HepG2 (cell line): ENCODE results near the gene SURF1. TPM values are rescaled to one million over a fixed set of nuclear protein-coding genes. Genes with fewer than 3 reads are reported as not detected.
A peak's percentile ranks its signal among the peaks of the same experiment; 100 is the strongest.

Experiments used
- ATAC-seq: fragments of 200-7000 bp; cut with Tn5 transposase; 3 replicates; pipeline ENCODE4 v1.9.1; 2020; ENCODE audit warnings: mild to moderate bottlenecking, moderate library complexity
- BruUV-seq: library from RNA; stranded (reverse); fragments of 400-500 nt; replicated peaks from 2 replicates; lab custom pipeline; 2021; lab: Mats Ljungman, UMichigan
- CTCF ChIA-PET: fragments of 300-600 bp; formaldehyde crosslinking; extraction: SDS; loops from one replicate; lab custom pipeline; 2021; ENCODE audit warnings: low total read pairs, inconsistent platforms, low intra/inter-chr PET ratio; lab: Yijun Ruan, JAX
- POLR2A ChIA-PET: fragments of 350-600 bp; sonication (Branson Sonifier 250); formaldehyde crosslinking; loops from one replicate; lab custom pipeline; 2020; ENCODE audit warnings: antibody characterized with exemption, inconsistent platforms; lab: Yijun Ruan, JAX
- DNase-seq: peaks from one replicate; pipeline ENCODE4 v3.0.0-alpha.2; 2015; ENCODE audit warnings: low spot score
- FAIRE-seq: peaks from 3 replicates; lab custom pipeline; 2011; peaks lifted over from hg19 to GRCh38; lab: Jason Lieb, UNC
- H2AFZ ChIP-seq: one replicate; pipeline ENCODE4 v1.6.1; 2011; ENCODE audit warnings: low read length, inconsistent platforms
- H3K27ac ChIP-seq: fragments of 300-600 bp; 3 replicates; pipeline ENCODE4 v1.8.0; 2011; ENCODE audit warnings: mixed run types, mild to moderate bottlenecking, mixed read lengths, low read length, inconsistent platforms; ENCODE audit not compliant: insufficient read depth; ENCODE audit errors: extremely low read length
- H3K27me3 ChIP-seq, 2 experiments: fragments of 200-600 bp in 1 of 2; 2 replicates in 1 of 2; 3 replicates in 1 of 2; pipeline versions ENCODE4 v1.6.0 to v1.8.0; 2011; ENCODE audit warnings: low read length in 2 of 2, mild to moderate bottlenecking in 2 of 2, moderate library complexity in 2 of 2, inconsistent platforms in 1 of 2; ENCODE audit not compliant: insufficient read depth in 2 of 2, control insufficient read depth in 1 of 2
- H3K36me3 ChIP-seq, 2 experiments: fragments of 200-600 bp in 1 of 2; replicated peaks in 1 of 2; 2 replicates in 1 of 2; 3 replicates in 1 of 2; pipeline versions ENCODE4 v1.5.1 to v1.8.0; 2011; ENCODE audit warnings: low read length in 2 of 2, inconsistent platforms in 1 of 2; ENCODE audit not compliant: insufficient read depth in 2 of 2, control insufficient read depth in 1 of 2
- H3K4me1 ChIP-seq: 2 replicates; pipeline ENCODE4 v1.5.1; 2012; ENCODE audit warnings: low read length, inconsistent platforms; ENCODE audit not compliant: insufficient read depth
- H3K4me2 ChIP-seq: 2 replicates; pipeline ENCODE4 v1.6.0; 2011; ENCODE audit warnings: low read depth, low read length, inconsistent platforms
- H3K4me3 ChIP-seq, 3 experiments: fragments of 200-600 bp in 1 of 3; sonication (generic), shearing (Covaris generic) in 1 of 3; replicated peaks in 1 of 3; 2 replicates each; pipeline ENCODE4 v1.5.1; 2011 to 2016; ENCODE audit warnings: low read length in 3 of 3, inconsistent platforms in 2 of 3, low read depth in 2 of 3, mild to moderate bottlenecking in 2 of 3, control low read depth in 1 of 3, mixed read lengths in 1 of 3; ENCODE audit not compliant: insufficient read depth in 1 of 3
- H3K79me2 ChIP-seq: one replicate; pipeline ENCODE4 v1.6.1; 2011; ENCODE audit warnings: low read length, inconsistent platforms; ENCODE audit not compliant: insufficient read depth
- H3K9ac ChIP-seq: 2 replicates; pipeline ENCODE4 v1.6.0; 2011; ENCODE audit warnings: mild to moderate bottlenecking, low read depth, low read length, inconsistent platforms; ENCODE audit not compliant: insufficient read depth
- H3K9me3 ChIP-seq: 2 replicates; pipeline ENCODE4 v1.5.1; 2012; ENCODE audit warnings: mild to moderate bottlenecking, low read length
- H4K20me1 ChIP-seq: 2 replicates; pipeline ENCODE4 v1.6.0; 2011; ENCODE audit warnings: inconsistent platforms, mild to moderate bottlenecking, low read length, moderate library complexity; ENCODE audit not compliant: insufficient read depth
- CBX1 ChIP-seq: IDR thresholded peaks from one replicate; pipeline ENCODE4 v1.6.1; 2016; ENCODE audit warnings: antibody characterized with exemption, low read depth
- CREB3 ChIP-seq: sonication (generic); formaldehyde crosslinking; IDR thresholded peaks from 2 replicates; pipeline ENCODE4 v1.5.0; 2020; ENCODE audit warnings: missing genetic modification reagents
- DR1 ChIP-seq: sonication (generic); formaldehyde crosslinking; IDR thresholded peaks from 2 replicates; pipeline ENCODE4 v1.8.0; 2021; ENCODE audit warnings: mild to moderate bottlenecking, missing genetic modification reagents, inconsistent platforms
- HMG20B ChIP-seq: conservative IDR thresholded peaks from 2 replicates; pipeline ENCODE4 v1.6.1; 2016; ENCODE audit warnings: missing genetic modification reagents, missing compliant biosample characterization
- HNRNPL ChIP-seq: fragments of 200-400 bp; formaldehyde crosslinking; IDR thresholded peaks from 2 replicates; pipeline ENCODE4 v1.6.1; 2017; ENCODE audit warnings: mild to moderate bottlenecking, low read depth, low read length
- MED13 ChIP-seq: sonication (generic); formaldehyde crosslinking; IDR thresholded peaks from 2 replicates; pipeline ENCODE4 v1.5.0; 2020; ENCODE audit warnings: missing genetic modification reagents
- TARDBP ChIP-seq: sonication (generic); formaldehyde crosslinking; IDR thresholded peaks from 2 replicates; pipeline ENCODE4 v1.8.0; 2022; ENCODE audit warnings: mild to moderate bottlenecking, missing genetic modification reagents
- TFDP1 ChIP-seq: IDR thresholded peaks from 2 replicates; pipeline ENCODE4 v1.6.1; 2016; ENCODE audit warnings: missing compliant biosample characterization, missing genetic modification reagents, borderline replicate concordance
- ZNF124 ChIP-seq: sonication (generic); formaldehyde crosslinking; IDR thresholded peaks from 2 replicates; pipeline ENCODE4 v1.4.0; 2020; ENCODE audit warnings: missing genetic modification reagents
- ZNF235 ChIP-seq: sonication (generic); formaldehyde crosslinking; IDR thresholded peaks from 2 replicates; pipeline ENCODE4 v1.8.1; 2023; ENCODE audit warnings: mild to moderate bottlenecking, missing genetic modification reagents, borderline replicate concordance
- ZNF512 ChIP-seq: sonication (generic); formaldehyde crosslinking; IDR thresholded peaks from 2 replicates; pipeline ENCODE4 v1.4.0; 2020; ENCODE audit warnings: mild to moderate bottlenecking, missing genetic modification reagents
- ZNF609 ChIP-seq: sonication (generic); formaldehyde crosslinking; IDR thresholded peaks from 2 replicates; pipeline ENCODE4 v1.4.0; 2020; ENCODE audit warnings: mild to moderate bottlenecking, missing genetic modification reagents, borderline replicate concordance
- ZNF644 ChIP-seq: IDR thresholded peaks from 2 replicates; pipeline ENCODE4 v1.6.1; 2016; ENCODE audit warnings: low read depth
- ZNF660 ChIP-seq: sonication (generic); formaldehyde crosslinking; IDR thresholded peaks from 2 replicates; pipeline ENCODE4 v1.5.1; 2020; ENCODE audit warnings: mild to moderate bottlenecking, low read depth, missing genetic modification reagents, borderline replicate concordance
- WGBS: methylation state at CpG from one replicate; pipeline ENCODE4 v1.1.6; 2017; ENCODE audit warnings: low lambda C conversion rate; 5-methylcytosine and 5-hydroxymethylcytosine counted together
- in situ Hi-C: cut with HindIII; loops from 2 replicates; pipeline ENCODE4 v1.10.0; 2017; ENCODE audit warnings: low pct_unique_long_range_greater_than_20kb; ENCODE audit not compliant: extremely low pct_ligation_motif_present
- intact Hi-C: fragments of 100-400 bp; cut with micrococcal nuclease; formaldehyde crosslinking; loops from one replicate; pipeline ENCODE4 v1.10.0; 2022; ENCODE audit not compliant: unreplicated experiment
- polyA plus RNA-seq, 8 experiments: library from polyadenylated mRNA; depleted of rRNA in 3 of 8; stranded (reverse) in 7 of 8; unstranded in 1 of 8; fragments of >200 nt; fragmentation: Illumina TruSeq in 4 of 8; extraction: Trizol in 4 of 8; gene quantifications; 2 replicates each; pipeline versions ENCODE4 v1.2.1 to v1.2.3, GENCODE V29; 2011 to 2016; ENCODE audit warnings: low read depth in 4 of 8, missing spikeins in 1 of 8, mixed read lengths in 1 of 8; ENCODE audit not compliant: insufficient read depth in 1 of 8
- total RNA-seq, 5 experiments: library from RNA; depleted of rRNA; stranded (reverse); fragments of >200 nt; fragmentation: Illumina TruSeq; extraction: Trizol; gene quantifications; 2 replicates each; pipeline ENCODE4 v1.2.3, GENCODE V29; 2016; ENCODE audit warnings: low read depth in 1 of 5

The SURF1 gene
- total and polyA plus RNA-seq, 2 of the 13 experiments (the other 11 are each of a cell fraction or from before 2014, with no cell fraction given), result 17.8 to 40.7 TPM

GRCh38 chr9:133375724-133376654 is 19.7 kb upstream of the SURF1 start, which contains the start of the genes STKLD1 and SURF4:
Gene STKLD1 (plus strand): TSS chr9:133376366. CDS start chr9:133376474, 108 bp downstream.
Gene SURF4 (minus strand): TSS chr9:133376060. CDS start chr9:133375969, 91 bp downstream.
- Histone ChIP-seq H4K20me1 (peaks cover 41% of the 10 kb centered on the region), H3K4me3 (peak within 1 kb of the TSS; percentile 72 to 86 (median 76)), H3K9ac (peak within 1 kb of the TSS; percentile 99), H3K4me1 (peaks cover 70% of the 10 kb centered on the region), H3K9me3 (no peaks in the 10 kb centered on the region), H2AFZ (no peak within 1 kb of the TSS), H3K4me2 (peak within 1 kb of the TSS; percentile 87), H3K27me3 (no peaks in the 10 kb centered on the region), H3K36me3 (peaks cover 6 to 24% of the 10 kb centered on the region in 2 experiments; a peak in 4 of 5 replicates), H3K27ac (peak within 1 kb of the TSS; percentile 97), H3K79me2 (peaks cover 45% of the 10 kb centered on the region)
- intact Hi-C loops, result no loop called here
- peak; percentile 87 for ATAC-seq
- in situ Hi-C loops, result no loop called here
- no TSS peak for BruUV-seq
- 0% methylated on average over 21 of the region's 120 CpGs for WGBS
- FAIRE-seq, result no peak
- CTCF ChIA-PET, result no interaction called here
- peak; percentile 86 for DNase-seq
- POLR2A ChIA-PET, result interaction anchor here (0.9 to 2.0 kb wide), 12 partner anchors 9 to 103 kb away, joined by 3 to 13 read pairs (median 5); partner anchors contain the start of genes CACFD1, MED22, RPL7A and SLC2A6
- TF ChIP-seq HNRNPL (0 out of 2 replicates have a peak, but pooled peaks have one; percentile 34), ZNF660 (CRISPR knock-in tag) (no peak), ZNF644 (no peak), ZNF235 (CRISPR knock-in tag) (no peak), CBX1 (no peak), ZNF609 (CRISPR knock-in tag) (0 out of 2 replicates have a peak, but pooled peaks have one; percentile 31), CREB3 (CRISPR knock-in tag) (peak; percentile 81; the same call in 1 of the 2 replicates), TFDP1 (CRISPR knock-in tag) (peak; percentile 89; the same call in 1 of the 2 replicates), ZNF124 (CRISPR knock-in tag) (0 out of 2 replicates have a peak, but pooled peaks have one; percentile 13), TARDBP (CRISPR knock-in tag) (no peak), ZNF512 (CRISPR knock-in tag) (no peak), HMG20B (no peak), DR1 (CRISPR knock-in tag) (peak; percentile 58; the same call in 1 of the 2 replicates), MED13 (CRISPR knock-in tag) (no peak; the same call in 1 of the 2 replicates)
